Measurements from ENCODE around the gene CCR3.

GRCh38 chr3:46212101-46212500 is 30.2 kb upstream of the CCR3 start:
- TF ChIP-seq CTCF (IDR thresholded peaks at IDR 0.05), result no peak
- no peak for TF ChIP-seq TCF7L2 (IDR thresholded peaks at IDR 0.05; ENCODE audit: low read depth, low read length)
- TF ChIP-seq POLR2AphosphoS5 (IDR thresholded peaks at IDR 0.05; ENCODE audit: low read depth, low read length), result no peak

All from Panc1 (cell line).